ENCODE data around the gene PREB. TPM values are rescaled to one million over a fixed set of nuclear protein-coding genes. Genes with fewer than 3 reads are reported as not detected.
"Not testable (repeated sequence)": the region's sequence is repeated elsewhere in the genome, so short reads cannot be mapped to it uniquely, and the experiment has no call there.

The PREB gene
- total RNA-seq, 2 experiments from 2014 or later, result 96.8 to 113 TPM

DNA sequence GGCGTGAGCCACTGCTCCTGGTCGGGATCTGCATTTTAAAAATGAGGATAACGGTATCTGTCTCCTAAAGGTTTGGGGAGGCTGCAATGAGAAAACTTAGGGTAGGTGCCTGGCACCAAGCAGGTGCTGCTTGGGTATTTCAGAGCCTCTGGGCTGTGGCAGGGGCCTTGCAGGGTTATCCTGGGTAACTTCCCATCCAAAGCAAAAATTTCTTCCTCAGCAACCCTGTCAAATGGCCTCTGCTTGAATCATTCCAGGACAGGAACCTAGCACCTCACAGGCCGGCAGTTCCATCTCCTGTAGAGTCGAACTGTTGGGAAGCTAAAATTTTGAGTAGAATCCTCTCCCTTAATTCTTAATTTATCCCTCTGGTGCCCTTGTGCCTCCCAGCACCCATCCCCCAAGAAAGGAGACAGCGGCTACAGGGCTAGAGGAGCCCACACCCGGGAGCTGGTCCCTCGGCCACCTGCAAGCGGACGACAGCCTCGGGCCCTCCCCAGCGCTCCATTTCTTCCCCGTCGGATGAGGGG, 16.4 kb downstream of the PREB start:
- Histone ChIP-seq H3K9me2 (ENCODE audit: insufficient read depth, low read length) (no peaks in the 10 kb centered on the region), H3K79me2 (ENCODE audit: insufficient read depth, low read depth, low read length) (no peaks in the 10 kb centered on the region), H3K4me1 (ENCODE audit: insufficient read depth, low read length, poor library complexity, severe bottlenecking) (no peaks in the 10 kb centered on the region), H3K4me2 (ENCODE audit: low read length) (peak overlapping the region; percentile 15; the same call in 1 of the 2 replicates), H3K36me3 (ENCODE audit: insufficient read depth, low read length) (no peaks in the 10 kb centered on the region), H3K27ac (ENCODE audit: low read depth, low read length, poor library complexity, severe bottlenecking) (no peak overlapping the region), H3K4me3 (ENCODE audit: low read depth, low read length, poor library complexity, severe bottlenecking) (no peak overlapping the region), H3K9me3 (ENCODE audit: low read length) (no peaks in the 10 kb centered on the region), H4K20me1 (ENCODE audit: insufficient read depth, low read length) (no peaks in the 10 kb centered on the region), H2AFZ (ENCODE audit: low read length) (no peak overlapping the region)
- intact Hi-C loops (cut with micrococcal nuclease; ENCODE audit: unreplicated experiment), result no loop called here
- no TSS peak for BruUV-seq (replicated peaks)
- CTCF ChIA-PET (ENCODE audit: unreplicated experiment), result no interaction called here
- TF ChIP-seq, protein P1, sequence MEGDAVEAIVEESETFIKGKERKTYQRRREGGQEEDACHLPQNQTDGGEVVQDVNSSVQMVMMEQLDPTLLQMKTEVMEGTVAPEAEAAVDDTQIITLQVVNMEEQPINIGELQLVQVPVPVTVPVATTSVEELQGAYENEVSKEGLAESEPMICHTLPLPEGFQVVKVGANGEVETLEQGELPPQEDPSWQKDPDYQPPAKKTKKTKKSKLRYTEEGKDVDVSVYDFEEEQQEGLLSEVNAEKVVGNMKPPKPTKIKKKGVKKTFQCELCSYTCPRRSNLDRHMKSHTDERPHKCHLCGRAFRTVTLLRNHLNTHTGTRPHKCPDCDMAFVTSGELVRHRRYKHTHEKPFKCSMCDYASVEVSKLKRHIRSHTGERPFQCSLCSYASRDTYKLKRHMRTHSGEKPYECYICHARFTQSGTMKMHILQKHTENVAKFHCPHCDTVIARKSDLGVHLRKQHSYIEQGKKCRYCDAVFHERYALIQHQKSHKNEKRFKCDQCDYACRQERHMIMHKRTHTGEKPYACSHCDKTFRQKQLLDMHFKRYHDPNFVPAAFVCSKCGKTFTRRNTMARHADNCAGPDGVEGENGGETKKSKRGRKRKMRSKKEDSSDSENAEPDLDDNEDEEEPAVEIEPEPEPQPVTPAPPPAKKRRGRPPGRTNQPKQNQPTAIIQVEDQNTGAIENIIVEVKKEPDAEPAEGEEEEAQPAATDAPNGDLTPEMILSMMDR (conservative IDR thresholded peaks at IDR 0.05; ENCODE audit: low read length), result no peak
- TF ChIP-seq EZH2phosphoT487 (IDR thresholded peaks at IDR 0.05; ENCODE audit: borderline replicate concordance, low read depth, low read length), result 0 out of 2 replicates have a peak, but pooled peaks have one; percentile 73
- DNase-seq (ENCODE audit: low spot score), result no peak
- POLR2A ChIA-PET, result no interaction called here

- Histone ChIP-seq H3K36me3 (ENCODE audit: insufficient read depth, low read length) (no peaks in the 10 kb centered on the region), H3K27ac (ENCODE audit: low read depth, low read length, poor library complexity, severe bottlenecking) (no peak overlapping the region), H4K20me1 (ENCODE audit: insufficient read depth, low read length) (no peaks in the 10 kb centered on the region), H2AFZ (ENCODE audit: low read length) (no peak overlapping the region), H3K4me1 (ENCODE audit: insufficient read depth, low read length, poor library complexity, severe bottlenecking) (no peaks in the 10 kb centered on the region), H3K9me2 (ENCODE audit: insufficient read depth, low read length) (no peaks in the 10 kb centered on the region), H3K4me2 (ENCODE audit: low read length) (no peak overlapping the region), H3K79me2 (ENCODE audit: insufficient read depth, low read depth, low read length) (no peaks in the 10 kb centered on the region), H3K4me3 (ENCODE audit: low read depth, low read length, poor library complexity, severe bottlenecking) (no peak overlapping the region), H3K9me3 (ENCODE audit: low read length) (no peaks in the 10 kb centered on the region)
- CTCF ChIA-PET (ENCODE audit: unreplicated experiment), result no interaction called here
- POLR2A ChIA-PET, result interaction anchor here (0.6 to 0.9 kb wide), 3 partner anchors 21 to 275 kb away, joined by 3 to 5 read pairs (median 3); no protein-coding TSS in a partner anchor
- TF ChIP-seq EZH2phosphoT487 (IDR thresholded peaks at IDR 0.05; ENCODE audit: borderline replicate concordance, low read depth, low read length), result no peak
- TF ChIP-seq, protein P1 (conservative IDR thresholded peaks at IDR 0.05; ENCODE audit: low read length), result no peak
- DNase-seq (ENCODE audit: low spot score), result no peak
- no TSS peak for BruUV-seq (replicated peaks)
- intact Hi-C loops (cut with micrococcal nuclease; ENCODE audit: unreplicated experiment), result no loop called here
Measured at GRCh38 chr2:27115519-27115918, 18.9 kb downstream of the PREB start.

- H3K9me3 ChIP-seq (ENCODE audit: low read length); BruUV-seq (replicated peaks); H3K9me2 ChIP-seq (ENCODE audit: insufficient read depth, low read length); H4K20me1 ChIP-seq (ENCODE audit: insufficient read depth, low read length); H3K36me3 ChIP-seq (ENCODE audit: insufficient read depth, low read length); H3K79me2 ChIP-seq (ENCODE audit: insufficient read depth, low read depth, low read length); DNase-seq (ENCODE audit: low spot score); H3K27ac ChIP-seq (ENCODE audit: low read depth, low read length, poor library complexity, severe bottlenecking); CTCF ChIA-PET (ENCODE audit: unreplicated experiment); H3K4me2 ChIP-seq (ENCODE audit: low read length); H2AFZ ChIP-seq (ENCODE audit: low read length); H3K4me1 ChIP-seq (ENCODE audit: insufficient read depth, low read length, poor library complexity, severe bottlenecking); H3K4me3 ChIP-seq (ENCODE audit: low read depth, low read length, poor library complexity, severe bottlenecking): not testable (repeated sequence)
- POLR2A ChIA-PET, result interaction anchor here (0.6 kb wide), 1 partner anchor 138 kb away, joined by 4 read pairs; no protein-coding TSS in a partner anchor
- intact Hi-C loops (cut with micrococcal nuclease; ENCODE audit: unreplicated experiment), result loop anchor here (5.0 kb wide), 1 partner anchor 191 kb away; no protein-coding TSS in a partner anchor
Measured at GRCh38 chr2:27111392-27112078, 22.9 kb downstream of the PREB start.

DNA sequence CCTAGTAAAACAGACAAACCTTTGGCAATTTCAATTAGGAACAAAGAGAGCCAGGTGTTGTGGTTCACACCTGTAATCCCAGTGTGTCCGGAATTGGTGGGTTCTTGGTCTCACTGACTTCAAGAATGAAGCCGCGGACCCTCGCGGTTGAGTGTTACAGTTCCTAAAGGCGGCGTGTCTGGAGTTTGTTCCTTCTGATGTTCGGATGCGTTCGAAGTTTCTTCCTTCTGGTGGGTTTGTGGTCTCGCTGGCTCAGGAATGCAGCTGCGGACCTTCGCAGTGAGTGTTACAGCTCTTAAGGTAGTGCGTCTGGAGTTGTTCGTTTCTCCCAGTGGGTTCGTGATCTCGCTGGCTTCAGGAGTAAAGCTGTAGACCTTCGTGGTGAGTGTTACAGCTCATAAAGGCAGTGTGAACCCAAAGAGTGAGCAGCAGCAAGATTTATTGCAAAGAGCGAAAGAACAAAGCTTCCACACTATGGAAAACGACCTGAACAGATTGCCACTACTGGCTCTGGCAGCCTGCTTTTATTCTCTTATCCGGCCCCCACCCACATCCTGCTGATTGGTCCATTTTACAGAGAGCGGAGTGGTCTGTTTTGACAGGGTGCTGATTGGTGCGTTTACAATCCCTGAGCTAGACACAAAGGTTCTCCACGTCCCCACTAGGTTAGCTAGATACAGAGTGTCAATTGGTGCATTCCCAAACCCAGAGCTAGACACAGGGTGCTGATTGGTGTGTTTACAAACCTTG, 23.7 kb downstream of the PREB start:
- not testable (repeated sequence) for H3K4me1 ChIP-seq (ENCODE audit: insufficient read depth, low read length, poor library complexity, severe bottlenecking); H3K36me3 ChIP-seq (ENCODE audit: insufficient read depth, low read length)
- intact Hi-C loops (cut with micrococcal nuclease; ENCODE audit: unreplicated experiment), result loop anchor here (5.0 kb wide), 1 partner anchor 192 kb away; no protein-coding TSS in a partner anchor

More for the DNA sequence above, 23.7 kb downstream of the PREB start:
- H3K79me2 ChIP-seq (ENCODE audit: insufficient read depth, low read depth, low read length); H2AFZ ChIP-seq (ENCODE audit: low read length); H3K4me3 ChIP-seq (ENCODE audit: low read depth, low read length, poor library complexity, severe bottlenecking); DNase-seq (ENCODE audit: low spot score); BruUV-seq (replicated peaks); H3K9me2 ChIP-seq (ENCODE audit: insufficient read depth, low read length); CTCF ChIA-PET (ENCODE audit: unreplicated experiment); H3K4me2 ChIP-seq (ENCODE audit: low read length); POLR2A ChIA-PET; H4K20me1 ChIP-seq (ENCODE audit: insufficient read depth, low read length); H3K27ac ChIP-seq (ENCODE audit: low read depth, low read length, poor library complexity, severe bottlenecking); H3K9me3 ChIP-seq (ENCODE audit: low read length): not testable (repeated sequence)
